ENCODE measurements around the gene USP22.

DNA sequence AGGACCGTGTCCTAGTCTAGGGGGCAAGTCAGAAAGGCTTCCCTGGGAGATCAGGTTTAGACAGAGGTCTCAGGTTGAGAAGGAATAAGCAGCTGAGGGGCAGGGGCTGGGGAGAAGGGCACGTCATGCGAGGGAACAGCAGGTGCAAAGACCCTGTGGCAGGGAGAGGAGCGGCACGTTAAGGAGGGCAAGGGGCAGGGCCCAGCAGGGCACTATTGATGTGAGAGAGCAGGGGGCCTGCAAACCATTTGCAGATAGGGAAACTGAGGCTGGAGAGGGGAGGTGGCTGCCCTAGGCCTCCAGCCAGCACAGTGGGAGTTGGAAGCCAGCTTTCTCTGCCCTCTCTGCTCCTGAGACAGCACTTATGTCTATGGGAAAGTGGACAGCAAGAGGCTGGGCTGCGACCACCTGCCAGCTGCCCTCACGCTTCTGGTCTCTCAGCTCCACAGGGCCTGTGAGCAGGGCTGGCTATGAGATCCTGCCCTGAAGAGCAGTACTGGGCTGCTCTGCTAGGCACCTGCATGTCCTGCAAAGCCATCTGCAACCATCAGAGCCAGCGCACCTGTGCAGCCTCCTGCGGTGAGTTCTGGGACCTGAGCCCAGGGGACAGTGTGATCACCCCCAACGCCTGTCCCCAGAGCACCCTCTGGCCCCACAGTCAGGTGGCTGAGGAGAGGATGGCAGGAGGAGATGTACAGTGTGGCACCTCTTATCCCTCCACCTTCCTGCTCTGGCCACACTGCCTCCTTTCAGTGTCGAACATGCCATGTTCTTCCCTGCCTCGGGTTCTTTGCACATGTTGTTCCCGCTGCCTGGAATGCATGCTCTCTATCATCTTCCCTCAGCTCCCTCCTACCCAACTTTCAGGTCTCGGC, 61.5 kb downstream of the USP22 start:
- TF ChIP-seq, protein P1, sequence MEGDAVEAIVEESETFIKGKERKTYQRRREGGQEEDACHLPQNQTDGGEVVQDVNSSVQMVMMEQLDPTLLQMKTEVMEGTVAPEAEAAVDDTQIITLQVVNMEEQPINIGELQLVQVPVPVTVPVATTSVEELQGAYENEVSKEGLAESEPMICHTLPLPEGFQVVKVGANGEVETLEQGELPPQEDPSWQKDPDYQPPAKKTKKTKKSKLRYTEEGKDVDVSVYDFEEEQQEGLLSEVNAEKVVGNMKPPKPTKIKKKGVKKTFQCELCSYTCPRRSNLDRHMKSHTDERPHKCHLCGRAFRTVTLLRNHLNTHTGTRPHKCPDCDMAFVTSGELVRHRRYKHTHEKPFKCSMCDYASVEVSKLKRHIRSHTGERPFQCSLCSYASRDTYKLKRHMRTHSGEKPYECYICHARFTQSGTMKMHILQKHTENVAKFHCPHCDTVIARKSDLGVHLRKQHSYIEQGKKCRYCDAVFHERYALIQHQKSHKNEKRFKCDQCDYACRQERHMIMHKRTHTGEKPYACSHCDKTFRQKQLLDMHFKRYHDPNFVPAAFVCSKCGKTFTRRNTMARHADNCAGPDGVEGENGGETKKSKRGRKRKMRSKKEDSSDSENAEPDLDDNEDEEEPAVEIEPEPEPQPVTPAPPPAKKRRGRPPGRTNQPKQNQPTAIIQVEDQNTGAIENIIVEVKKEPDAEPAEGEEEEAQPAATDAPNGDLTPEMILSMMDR (IDR thresholded peaks at IDR 0.05): no peak
- TF ChIP-seq EZH2 (IDR thresholded peaks at IDR 0.05) (no peak), EZH2phosphoT487 (IDR thresholded peaks at IDR 0.05) (no peak)

All from neural progenitor cell (in vitro differentiated cells).